ENCODE data around the gene ACTN4. TPM values are rescaled to one million over a fixed set of nuclear protein-coding genes. Genes with fewer than 3 reads are reported as not detected.

ACTN4 gene
- total RNA-seq, 2 experiments from 2014 or later: 86.8 to 178 TPM

DNA sequence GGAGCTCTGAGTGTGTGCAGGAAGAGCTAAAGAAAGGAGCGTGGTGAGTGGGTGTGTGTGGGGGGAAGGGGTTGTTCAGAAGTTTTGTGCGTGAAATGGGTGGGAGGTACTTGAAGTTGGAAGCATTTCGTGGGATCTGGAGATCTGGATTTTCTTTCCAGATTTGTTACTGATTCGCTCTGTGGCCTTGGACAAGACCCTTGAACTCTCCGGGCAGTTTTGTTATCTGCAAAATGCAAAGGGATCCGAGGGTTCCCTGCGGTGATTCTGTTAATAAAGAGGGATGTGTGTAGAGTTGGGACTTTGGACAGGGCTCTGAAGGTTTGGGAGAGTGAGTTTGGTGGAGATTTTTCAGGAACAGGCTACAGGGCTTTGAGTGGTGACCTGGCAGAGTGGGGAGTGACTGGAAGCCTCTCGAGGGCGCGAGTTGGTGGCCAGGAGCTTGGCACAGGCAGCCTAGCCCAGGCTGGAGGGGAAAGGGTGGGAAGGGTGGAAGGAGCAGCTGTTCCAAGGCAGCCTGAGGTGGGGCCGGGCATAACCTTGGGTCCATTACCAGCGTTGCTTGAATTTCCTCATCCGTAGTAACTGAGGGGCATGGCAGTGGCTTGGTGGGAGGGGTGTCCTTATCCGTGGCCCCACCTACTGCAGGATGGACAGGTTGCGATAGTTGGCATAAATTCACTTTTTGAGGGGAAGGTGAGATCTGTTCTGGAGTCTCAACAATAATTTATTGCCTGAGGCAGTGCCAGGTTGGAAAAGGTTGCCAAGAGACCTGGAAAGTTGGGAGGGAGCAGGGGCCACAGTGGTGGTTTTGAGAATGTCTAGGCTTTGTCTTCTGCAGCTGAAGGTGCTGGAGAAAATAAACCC is 2.1 kb downstream of the ACTN4 start:
- DNase-seq (ENCODE audit: low spot score): no peak
- Histone ChIP-seq H3K27ac (ENCODE audit: low read depth, low read length, poor library complexity, severe bottlenecking) (no peak overlapping the region), H3K4me2 (ENCODE audit: low read length) (peak overlapping the region; percentile 95), H3K4me3 (ENCODE audit: low read depth, low read length, poor library complexity, severe bottlenecking) (peak overlapping the region; percentile 99), H3K79me2 (ENCODE audit: insufficient read depth, low read depth, low read length) (peaks cover 62% of the 10 kb centered on the region), H3K4me1 (ENCODE audit: insufficient read depth, low read length, poor library complexity, severe bottlenecking) (peaks cover 18% of the 10 kb centered on the region), H4K20me1 (ENCODE audit: insufficient read depth, low read length) (peaks cover 21% of the 10 kb centered on the region), H3K36me3 (ENCODE audit: insufficient read depth, low read length) (peaks cover 16% of the 10 kb centered on the region), H2AFZ (ENCODE audit: low read length) (no peak overlapping the region), H3K9me2 (ENCODE audit: insufficient read depth, low read length) (no peaks in the 10 kb centered on the region), H3K9me3 (ENCODE audit: low read length) (no peaks in the 10 kb centered on the region)
- TF ChIP-seq, protein P1, sequence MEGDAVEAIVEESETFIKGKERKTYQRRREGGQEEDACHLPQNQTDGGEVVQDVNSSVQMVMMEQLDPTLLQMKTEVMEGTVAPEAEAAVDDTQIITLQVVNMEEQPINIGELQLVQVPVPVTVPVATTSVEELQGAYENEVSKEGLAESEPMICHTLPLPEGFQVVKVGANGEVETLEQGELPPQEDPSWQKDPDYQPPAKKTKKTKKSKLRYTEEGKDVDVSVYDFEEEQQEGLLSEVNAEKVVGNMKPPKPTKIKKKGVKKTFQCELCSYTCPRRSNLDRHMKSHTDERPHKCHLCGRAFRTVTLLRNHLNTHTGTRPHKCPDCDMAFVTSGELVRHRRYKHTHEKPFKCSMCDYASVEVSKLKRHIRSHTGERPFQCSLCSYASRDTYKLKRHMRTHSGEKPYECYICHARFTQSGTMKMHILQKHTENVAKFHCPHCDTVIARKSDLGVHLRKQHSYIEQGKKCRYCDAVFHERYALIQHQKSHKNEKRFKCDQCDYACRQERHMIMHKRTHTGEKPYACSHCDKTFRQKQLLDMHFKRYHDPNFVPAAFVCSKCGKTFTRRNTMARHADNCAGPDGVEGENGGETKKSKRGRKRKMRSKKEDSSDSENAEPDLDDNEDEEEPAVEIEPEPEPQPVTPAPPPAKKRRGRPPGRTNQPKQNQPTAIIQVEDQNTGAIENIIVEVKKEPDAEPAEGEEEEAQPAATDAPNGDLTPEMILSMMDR (conservative IDR thresholded peaks at IDR 0.05; ENCODE audit: low read length): no peak
- no peak for TF ChIP-seq EZH2phosphoT487 (IDR thresholded peaks at IDR 0.05; ENCODE audit: borderline replicate concordance, low read depth, low read length)
- ChIA-PET POLR2A (interaction anchor here (0.6 to 1.0 kb wide), 3 partner anchors 8 to 204 kb away, joined by 3 to 5 read pairs (median 3); no protein-coding TSS in a partner anchor), CTCF (ENCODE audit: unreplicated experiment) (interaction anchor here (0.6 kb wide), 1 partner anchor 57 kb away, joined by 4 read pairs; no protein-coding TSS in a partner anchor)
- intact Hi-C loops (cut with micrococcal nuclease; ENCODE audit: unreplicated experiment): no loop called here
- BruUV-seq (replicated peaks): no TSS peak

GRCh38 chr19:38650172-38650775 is 2.8 kb downstream of the ACTN4 start:
- no peak for DNase-seq (ENCODE audit: low spot score)
- peaks cover 27% of the 10 kb centered on the region for H4K20me1 ChIP-seq (ENCODE audit: insufficient read depth, low read length)
- H3K36me3 ChIP-seq (ENCODE audit: insufficient read depth, low read length): peaks cover 23% of the 10 kb centered on the region
- peaks cover 69% of the 10 kb centered on the region for H3K79me2 ChIP-seq (ENCODE audit: insufficient read depth, low read depth, low read length)
- H2AFZ ChIP-seq (ENCODE audit: low read length): no peak overlapping the region
- no peaks in the 10 kb centered on the region for H3K9me3 ChIP-seq (ENCODE audit: low read length)
- H3K4me3 ChIP-seq (ENCODE audit: low read depth, low read length, poor library complexity, severe bottlenecking): peak overlapping the region; percentile 99
- H3K27ac ChIP-seq (ENCODE audit: low read depth, low read length, poor library complexity, severe bottlenecking): no peak overlapping the region
- peaks cover 25% of the 10 kb centered on the region for H3K4me1 ChIP-seq (ENCODE audit: insufficient read depth, low read length, poor library complexity, severe bottlenecking)
- POLR2A ChIA-PET: interaction anchor here (0.6 kb wide), 1 partner anchor 204 kb away, joined by 5 read pairs; no protein-coding TSS in a partner anchor
- peak overlapping the region; percentile 95 for H3K4me2 ChIP-seq (ENCODE audit: low read length)
- CTCF ChIA-PET (ENCODE audit: unreplicated experiment): no interaction called here
- intact Hi-C loops (cut with micrococcal nuclease; ENCODE audit: unreplicated experiment): no loop called here
- no peak for TF ChIP-seq EZH2phosphoT487 (IDR thresholded peaks at IDR 0.05; ENCODE audit: borderline replicate concordance, low read depth, low read length)
- TF ChIP-seq, protein P1 (conservative IDR thresholded peaks at IDR 0.05; ENCODE audit: low read length): no peak
- BruUV-seq (replicated peaks): no TSS peak
- no peaks in the 10 kb centered on the region for H3K9me2 ChIP-seq (ENCODE audit: insufficient read depth, low read length)
